GM19395 (cell line): ENCODE results near the gene SFMBT1.
"Not testable (repeated sequence)": the region's sequence is repeated elsewhere in the genome, so short reads cannot be mapped to it uniquely, and the experiment has no call there.

Experiments used
- ATAC-seq: cut with Tn5 transposase; IDR thresholded peaks from one replicate; pipeline ENCODE4 v1.9.1; 2021; ENCODE audit warnings: mild to moderate bottlenecking, moderate library complexity; ENCODE audit not compliant: unreplicated experiment

The SFMBT1 gene

DNA sequence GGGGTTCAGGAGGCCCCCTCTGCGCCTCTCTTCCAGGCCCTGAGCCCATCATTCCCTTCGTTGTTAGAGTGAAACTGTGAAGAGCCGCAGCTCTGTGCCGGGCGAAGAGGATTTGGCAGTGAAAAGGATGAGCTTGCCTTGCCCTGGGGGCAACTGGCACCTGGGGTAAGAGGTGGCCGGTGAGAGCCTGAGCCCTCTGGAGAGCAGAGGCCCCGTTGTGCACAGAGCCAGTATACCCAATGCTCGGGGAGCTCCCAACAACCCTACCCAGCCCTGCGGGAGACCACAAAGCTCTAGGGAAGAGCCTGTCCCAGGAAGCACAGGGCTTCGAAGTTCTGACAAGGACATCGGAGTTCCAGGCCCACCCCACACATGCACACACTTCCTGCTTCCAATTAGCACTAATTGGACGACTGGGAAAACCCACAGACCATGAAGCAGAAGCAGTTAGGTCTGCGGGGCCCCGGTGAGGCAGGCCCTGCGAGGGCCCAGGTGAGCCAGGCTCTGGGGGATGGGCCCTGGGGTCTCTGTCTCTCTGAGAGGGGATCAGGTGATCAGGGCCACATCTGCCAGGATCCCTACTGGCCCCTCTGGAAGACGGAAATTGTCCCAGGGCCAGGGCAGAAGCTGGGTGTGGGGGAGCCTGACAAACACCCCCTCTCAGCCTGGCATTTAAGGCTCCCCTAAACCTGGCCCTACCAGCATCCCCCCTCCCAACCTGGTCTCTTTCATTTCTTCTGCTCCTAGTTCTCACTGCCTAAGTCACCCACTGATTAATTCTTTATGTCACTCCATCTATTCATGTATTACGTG lies 27.9 kb upstream of the SFMBT1 start:
- no peak for ATAC-seq

DNA sequence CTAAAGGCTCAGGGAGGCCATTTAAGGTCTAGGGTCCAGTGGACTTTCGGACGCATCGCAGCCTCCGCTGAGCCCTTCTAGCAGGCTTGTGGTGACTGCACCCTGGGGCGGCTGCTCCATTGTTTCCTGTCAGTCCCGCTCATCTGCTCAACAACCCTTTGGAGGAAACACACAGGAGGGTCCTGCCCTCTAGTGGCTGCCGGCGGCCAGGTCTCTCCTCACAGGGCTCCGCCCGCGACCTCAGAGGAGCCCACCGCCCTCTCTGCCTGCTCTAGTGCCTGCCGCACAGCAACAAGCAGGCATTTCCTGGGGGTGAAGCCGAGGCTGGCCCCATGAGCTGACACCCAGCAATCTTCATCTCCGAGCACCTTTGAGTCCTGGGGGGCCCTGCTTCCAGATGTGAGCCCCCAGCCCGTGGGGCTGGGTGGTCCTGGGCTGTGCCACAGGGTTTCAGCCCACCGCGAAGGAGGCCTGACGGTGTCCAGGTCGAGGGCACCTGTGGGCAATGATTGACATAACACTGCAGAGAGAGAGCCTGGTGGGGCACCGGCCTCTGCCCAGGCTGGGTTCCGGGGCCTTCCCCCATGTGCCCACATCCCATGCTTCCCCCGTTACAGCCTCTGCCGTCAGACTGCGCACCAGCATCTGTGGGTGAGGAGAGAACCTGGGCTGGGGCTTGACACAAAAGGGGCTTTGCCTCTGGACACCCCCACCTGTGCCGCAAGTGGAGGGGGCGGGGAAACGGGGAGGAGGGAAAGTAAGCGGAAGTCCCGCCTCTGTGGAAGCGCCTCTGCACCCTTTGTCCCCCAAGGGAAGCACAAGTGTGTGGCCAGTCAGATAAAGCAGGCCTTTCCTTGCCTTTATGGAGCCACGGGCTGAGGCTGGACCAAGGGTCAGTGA lies 27.0 kb upstream of the SFMBT1 start:
- ATAC-seq, result peak; percentile 90

DNA sequence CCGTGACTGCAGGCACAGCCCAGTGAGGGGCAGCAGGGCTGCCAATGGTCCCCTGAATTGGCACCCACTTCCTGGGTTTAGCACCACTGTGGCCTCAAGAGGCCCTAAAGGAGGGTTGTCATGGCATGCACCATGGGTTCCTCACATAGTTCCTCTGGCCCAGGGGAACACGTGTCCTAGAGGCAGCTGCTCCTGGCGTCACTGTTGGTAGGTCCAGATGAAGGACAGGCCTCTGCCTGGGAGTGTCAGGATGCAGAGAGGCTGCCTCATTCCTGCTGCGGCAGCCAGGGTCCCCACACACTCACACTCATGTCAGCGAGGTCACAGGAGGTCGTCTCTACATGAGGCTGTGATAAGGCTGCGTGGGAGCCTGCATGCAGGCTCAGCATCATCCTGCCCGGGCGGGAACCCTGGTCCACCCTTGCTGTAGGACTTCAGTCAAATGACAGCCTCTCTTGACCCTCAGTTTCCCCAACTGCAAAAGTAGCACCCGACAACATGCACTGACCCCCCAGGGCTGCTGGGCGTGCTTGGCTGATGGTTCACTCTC lies 26.1 kb upstream of the SFMBT1 start:
- ATAC-seq, result no peak

DNA sequence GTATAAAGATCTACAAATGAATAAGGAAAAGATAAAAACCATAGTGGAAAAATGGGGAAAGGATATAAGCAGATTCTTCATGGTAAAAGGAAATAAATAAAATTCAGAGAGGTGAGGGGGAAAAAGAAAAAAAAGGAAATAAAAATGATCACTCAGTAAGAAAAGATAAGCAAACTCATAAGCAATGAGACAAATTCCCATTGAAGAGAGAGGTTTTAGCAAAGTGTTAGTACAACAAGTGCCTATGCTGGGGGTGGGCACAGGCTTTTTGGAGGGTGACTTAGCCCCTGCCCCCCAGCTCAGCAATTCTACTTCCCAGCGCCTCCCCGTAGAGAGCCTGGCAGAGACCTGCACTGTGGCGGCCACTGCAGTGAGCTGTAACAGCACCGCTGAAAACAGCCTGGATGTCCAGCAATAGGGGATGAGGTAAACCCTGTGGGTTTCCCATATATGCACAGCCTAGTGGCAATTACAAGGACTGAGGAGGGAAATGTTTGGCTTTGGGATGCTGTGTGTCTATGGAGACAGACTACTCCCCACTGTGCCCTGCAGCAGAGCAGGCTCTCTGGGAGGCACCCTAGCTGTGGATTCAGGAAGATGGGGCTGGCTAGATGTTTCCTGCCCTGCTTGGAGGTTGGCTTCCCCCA lies 23.7 kb upstream of the SFMBT1 start:
- ATAC-seq, result no peak

DNA sequence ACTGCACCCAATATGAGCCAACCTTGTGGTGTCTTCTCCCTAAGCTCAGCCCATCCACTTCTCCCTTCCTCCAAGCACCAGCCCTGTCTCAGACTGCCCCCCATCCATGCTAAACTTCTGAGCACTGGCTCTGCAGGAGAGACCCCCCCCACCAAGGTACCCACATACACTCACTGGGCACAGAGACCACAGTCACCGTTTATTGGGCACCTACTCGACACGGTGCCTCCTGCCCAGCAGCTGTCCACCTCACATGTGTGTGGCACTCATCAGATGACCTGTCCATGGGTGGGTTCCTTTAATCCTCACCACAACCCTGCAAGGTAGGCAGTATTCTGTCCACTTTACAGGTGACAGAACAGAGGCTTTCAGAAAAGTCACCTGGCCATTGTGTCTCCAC lies 22.3 kb upstream of the SFMBT1 start:
- ATAC-seq, result no peak

DNA sequence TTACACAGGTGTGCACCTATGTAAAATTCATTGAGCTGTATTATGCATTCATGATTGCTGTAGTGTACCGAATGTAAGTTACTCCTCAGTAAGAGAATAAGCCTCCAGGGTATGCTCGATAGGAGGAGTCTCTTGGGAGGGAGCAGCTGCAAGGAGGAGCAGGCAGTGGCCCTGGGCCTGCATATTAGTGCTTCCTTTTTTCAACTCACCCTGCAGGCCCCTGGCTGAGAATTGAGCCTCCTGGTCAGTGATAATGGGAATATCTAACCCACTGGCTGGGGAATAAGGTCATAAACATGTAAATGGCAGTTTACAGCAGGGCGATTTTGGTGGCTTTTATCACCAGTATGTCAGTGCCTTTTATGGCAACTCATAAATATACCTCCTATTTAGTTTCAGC lies 21.7 kb upstream of the SFMBT1 start:
- no peak for ATAC-seq

DNA sequence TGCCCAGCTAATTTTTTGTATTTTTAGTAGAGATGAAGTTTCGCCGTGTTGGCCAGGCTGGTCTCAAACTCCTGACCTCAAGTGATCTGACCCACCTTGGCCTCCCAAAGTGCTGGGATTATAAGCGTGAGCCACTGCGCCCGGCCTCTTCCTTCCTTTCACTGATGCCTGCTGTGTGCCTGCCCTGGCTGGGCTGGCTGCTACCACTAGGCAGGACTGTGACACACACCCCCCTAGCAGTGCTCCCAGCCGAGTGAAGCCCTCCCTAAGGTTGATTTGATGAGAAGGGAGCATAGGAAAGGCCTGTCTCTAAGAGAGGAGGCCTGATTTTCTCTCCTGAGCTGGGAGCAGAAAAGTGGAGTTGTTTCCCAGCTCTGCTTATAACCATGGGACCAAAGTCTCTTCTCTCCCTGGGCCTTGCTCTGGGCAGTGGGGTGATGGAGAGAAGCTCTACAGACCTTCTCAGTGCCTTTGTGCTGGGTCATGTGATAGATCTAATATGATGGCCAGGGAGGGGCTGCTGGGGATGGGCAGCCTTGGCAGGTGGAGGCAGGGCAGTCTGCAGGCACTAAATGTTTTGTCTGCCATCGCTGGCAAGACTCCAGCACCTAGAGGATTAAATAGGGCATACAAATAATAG lies 20.1 kb upstream of the SFMBT1 start:
- ATAC-seq, result no peak

DNA sequence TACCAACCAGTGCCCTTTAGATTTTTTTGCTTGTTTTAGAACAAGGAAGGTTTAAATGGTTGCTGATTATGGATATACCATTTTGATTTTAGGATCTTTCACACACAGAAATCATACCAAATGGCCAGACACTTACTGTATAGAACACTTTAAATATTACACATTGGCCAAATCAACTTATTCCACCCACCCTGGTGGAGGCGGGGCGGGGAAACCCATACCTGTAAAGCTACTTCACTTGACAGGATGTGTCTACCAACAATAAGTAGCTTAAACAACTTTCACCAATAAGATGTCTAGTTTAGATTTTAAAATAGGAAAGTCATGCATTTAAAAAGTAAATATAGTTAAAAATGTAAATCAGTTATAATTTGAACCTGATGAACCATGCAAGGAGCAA lies 17.0 kb upstream of the SFMBT1 start:
- no peak for ATAC-seq

DNA sequence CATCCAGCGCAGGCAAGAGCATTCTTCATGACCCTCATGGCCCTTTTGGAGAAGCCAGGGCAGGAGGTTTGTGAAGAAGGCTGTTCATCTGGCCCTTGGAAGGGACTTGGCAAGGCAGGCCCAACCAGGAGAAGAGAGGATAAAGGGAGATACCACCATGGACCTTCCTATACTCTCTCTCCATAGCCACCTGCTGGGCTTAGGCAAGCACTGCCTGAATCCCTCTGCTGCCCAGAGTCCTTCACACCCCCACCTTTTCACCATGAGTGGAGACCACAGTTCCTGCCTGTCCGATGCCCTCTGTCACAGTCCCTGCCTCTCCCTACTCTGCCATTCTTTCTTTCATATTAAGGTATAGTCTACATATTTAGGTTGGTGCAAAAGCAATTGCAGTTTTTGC lies 10.6 kb upstream of the SFMBT1 start:
- no peak for ATAC-seq

DNA sequence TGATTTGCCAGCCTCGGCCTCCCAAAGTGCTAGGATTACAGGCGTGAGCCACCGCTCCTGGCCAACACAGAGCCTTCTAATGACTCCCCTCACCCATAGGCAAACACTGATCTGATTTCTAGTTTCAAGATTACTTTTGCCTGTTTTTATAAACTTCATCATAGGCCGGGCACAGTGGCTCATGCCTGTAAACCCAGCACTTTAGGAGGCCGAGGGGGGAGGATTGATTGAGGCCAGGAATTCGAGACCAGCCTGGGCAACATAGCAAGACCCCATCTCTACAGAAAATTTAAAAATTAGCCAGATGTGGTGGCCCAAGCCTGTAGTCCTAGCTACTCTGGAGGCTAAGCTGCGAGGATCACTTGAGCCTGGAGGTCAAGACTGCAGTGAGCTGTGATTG lies 8.4 kb upstream of the SFMBT1 start:
- ATAC-seq, result not testable (repeated sequence)

DNA sequence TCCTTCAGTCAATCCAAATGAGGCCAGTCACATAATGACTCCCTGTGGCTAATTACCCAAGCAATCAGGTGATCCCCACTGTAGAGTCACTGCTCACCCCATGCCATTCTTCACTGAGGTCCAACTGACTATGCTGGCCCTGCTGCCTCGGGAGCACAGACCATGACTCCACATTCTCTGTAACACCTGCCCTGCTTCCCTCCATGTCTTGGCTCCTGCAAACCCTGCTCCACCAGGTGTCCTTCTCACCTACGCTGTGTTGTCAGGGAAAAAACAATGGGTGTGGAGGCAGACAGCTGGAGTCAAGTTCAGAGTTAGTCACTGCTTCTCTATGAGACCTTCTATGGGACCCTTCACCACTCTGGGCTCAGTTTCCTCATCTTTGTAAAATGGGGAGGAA lies 6.1 kb upstream of the SFMBT1 start:
- no peak for ATAC-seq

DNA sequence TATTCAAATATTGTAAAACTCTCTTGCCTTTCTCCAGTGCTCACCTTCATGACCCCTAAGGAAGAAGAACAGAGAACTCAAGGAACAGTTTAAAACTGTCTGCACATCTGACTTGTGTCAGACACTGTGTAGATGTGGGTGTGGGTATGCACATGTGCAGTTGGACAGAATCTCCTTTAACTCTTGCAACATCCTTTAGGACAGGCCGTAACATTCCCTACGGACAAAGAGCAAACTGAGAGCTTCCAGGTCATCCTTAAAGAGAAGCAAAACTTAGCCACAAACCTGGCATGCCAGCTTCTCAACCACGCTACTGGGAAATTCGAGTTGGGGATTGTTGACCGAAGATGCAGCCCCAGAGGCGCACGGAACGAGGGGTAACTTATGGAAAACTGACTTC lies 4.1 kb upstream of the SFMBT1 start:
- no peak for ATAC-seq

DNA sequence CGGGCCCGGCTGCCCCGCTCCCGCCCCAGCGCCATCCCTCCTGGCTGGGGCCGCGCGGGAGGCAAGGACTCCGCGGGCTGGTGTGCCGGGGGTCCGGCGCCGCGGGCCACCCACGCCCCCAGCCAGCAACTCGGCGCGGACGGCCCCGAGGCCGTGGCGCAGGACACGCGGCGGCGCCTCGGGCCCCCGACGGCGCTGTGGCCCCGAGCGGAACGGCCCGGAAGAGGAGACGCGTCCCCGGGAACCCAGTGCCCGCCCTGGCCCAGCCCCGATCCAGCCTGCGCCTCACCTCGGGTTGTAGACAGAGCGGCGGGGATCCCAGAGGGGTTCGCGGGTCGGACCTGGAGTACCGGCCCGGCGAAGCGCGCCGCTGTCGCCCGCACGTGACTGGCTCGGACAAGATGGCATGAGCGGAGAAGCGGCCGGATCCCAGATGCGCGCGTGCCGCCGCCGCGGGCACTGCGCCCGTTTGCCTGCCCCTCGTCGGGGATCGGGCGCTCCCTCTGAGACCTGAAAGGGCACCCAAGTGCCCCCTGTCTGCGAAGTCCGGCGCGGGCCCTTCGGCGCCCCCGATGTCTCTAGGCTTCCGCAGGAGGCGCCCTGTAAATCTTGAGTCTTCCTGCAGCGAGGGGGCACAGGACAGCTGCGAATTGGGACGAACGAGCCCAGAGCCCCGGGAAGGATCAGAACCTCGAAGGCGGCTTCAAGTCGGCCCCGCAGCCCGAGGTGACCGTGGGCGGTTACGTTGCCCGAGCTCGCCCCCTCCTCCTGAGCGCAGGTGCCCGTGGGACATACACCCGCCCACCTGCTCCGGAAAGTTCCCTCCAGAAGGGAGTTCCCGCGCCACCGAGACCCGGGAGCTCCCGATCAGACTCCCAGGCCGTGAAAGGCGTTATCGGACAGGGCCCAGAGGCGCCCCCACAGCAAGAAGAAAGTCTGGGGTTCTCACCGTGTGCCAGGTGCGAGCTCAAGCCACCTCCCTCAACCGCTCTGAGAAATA lies 598 bp upstream of the SFMBT1 start:
- peak; percentile 45 for ATAC-seq

DNA sequence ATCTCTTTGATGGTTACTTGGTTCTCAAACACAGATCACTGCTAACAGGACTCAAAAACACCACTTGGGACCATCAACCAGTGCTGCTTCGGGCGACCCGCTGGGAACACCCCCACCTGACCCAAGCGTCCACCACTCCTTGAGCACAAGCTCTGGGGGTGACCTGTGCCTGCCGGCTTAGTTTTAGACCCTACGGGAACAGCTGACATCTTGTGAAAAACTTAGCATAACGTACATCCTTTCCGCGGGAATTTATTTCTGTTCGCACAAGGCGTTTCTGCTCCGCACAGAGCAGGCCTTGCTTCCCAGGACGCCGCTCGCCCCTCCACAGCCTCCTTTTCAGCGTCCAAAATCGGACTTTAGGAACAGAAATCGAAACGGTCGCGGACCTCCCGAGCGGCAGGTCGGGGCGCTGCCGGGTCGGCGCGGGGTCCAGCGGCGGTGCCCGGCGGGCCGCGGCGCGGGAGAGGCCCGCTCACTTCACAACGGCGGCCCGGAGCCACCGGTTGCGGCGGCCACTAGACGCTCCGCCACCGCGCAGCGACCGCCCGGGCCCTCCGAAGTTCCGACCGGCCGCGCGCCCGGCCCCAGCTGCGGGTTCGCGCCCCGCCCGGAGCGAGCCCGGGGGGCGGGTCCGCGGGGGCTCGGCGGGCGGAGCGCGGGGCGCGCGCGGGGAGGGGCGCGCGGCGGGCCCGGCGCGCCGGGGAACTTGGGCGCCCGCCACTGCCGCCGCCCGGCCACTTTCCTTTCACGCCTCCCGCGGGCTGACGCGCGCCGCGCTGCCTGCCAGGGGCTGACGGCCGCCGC lies 959 bp downstream of the SFMBT1 start:
- ATAC-seq, result peak; percentile 15

DNA sequence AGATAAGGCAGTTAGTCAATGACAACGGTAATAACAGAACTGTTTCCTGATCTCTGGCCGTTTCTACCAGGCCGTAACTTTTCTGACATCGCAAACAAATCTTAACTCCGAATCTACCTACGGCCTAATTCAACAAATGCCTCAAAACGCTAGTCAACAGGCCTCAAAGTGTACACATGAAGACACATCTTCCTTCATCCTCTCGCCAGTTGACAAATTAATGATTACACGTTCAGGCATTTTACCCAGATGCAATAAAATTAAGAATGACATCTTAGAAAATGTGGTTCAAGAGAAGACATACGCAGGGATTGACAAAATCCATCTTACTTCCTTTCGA lies 1.5 kb downstream of the SFMBT1 start:
- no peak for ATAC-seq

DNA sequence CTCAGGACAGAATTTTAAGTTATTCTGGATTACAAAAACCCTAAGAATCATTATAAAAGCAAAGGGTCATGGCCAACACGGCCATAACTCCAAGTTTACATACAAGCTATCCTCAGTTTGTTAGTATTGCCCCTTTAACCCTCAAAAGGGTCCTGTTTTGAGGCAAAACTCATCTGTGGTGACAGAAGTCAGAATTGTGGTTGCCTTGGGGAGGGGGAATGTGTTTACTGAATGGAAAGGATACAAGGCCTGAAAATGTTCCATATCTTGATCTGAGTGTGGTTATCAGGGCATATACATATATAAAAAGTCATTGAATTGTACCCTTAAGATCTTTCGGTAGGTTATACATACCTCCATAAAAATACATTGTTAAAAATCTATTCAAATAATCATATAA lies 2.1 kb downstream of the SFMBT1 start:
- no peak for ATAC-seq

DNA sequence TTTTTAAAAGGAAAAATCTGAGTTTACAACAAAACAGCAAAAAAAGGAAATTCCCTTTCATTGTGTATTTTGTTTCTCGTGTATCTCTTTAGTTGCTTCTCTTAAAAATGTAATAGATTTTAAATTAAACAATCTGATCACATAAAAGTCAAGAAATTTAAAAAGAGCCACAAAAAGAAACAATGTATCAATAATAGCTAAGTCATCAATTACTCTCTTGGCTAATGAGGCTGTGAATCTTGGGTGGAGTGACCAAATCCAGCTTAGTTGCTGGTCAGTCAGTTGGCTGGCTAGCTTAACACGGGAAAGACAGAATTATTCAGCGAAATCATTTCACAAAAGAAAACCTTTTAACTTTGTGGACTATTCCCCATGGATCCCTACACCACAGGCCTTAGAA lies 3.2 kb downstream of the SFMBT1 start:
- ATAC-seq, result no peak

DNA sequence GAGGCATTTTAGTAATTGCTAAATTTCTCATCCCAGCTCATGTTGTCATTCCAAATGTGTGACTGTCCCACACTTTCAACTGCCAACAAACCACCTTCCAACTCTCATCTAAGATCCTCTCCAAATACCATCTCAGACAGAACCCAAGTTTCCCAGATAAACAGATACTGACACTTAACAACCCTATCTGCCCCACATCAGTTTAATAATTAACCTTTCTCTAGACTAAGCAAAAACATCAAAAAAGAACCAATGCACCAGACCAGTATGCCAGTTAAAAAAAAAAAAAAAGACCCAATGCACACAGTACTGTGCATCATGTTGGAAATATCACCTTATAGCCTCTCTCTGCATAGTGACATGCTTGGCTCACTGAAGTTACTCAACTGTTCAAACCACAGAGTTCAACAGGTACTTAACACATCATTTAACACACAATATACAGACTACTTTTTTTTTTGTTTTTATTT lies 5.5 kb downstream of the SFMBT1 start:
- no peak for ATAC-seq

DNA sequence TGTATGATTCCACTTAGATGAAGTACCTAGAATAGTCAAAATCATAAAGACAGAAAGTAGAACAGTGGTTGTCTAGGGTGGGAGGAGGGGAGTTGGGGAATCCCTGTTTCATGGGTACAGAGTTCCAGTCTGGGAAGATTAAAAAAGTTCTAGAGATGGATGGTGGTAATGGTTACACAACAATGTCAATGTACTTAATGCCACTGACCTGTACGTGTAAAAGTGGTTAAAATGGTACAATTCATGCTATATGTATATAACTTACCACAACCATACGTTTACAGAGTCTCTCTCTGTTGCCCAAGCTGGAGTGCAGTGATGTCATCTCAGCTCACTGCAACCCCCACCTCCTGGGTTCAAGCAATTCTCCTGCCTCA lies 6.5 kb downstream of the SFMBT1 start:
- no peak for ATAC-seq
